B cell (primary cell): ENCODE data around the gene MTG2. TPM values are rescaled to one million over a fixed set of nuclear protein-coding genes. Genes with fewer than 3 reads are reported as not detected.

Experiments used
- ATAC-seq: fragments of 200-7000 bp; cut with Tn5 transposase; one replicate; pipeline ENCODE4 v1.10.0; 2021; ENCODE audit warnings: low read depth, mild to moderate bottlenecking, moderate number of reproducible peaks, moderate library complexity
- CTCF ChIA-PET: fragments of 350-600 bp; sonication (Branson Sonifier 250); formaldehyde crosslinking; loops from one replicate; lab custom pipeline; 2021; ENCODE audit warnings: antibody characterized with exemption, inconsistent platforms; lab: Charles Lee
- POLR2A ChIA-PET: fragments of 350-600 bp; sonication (Branson Sonifier 250); formaldehyde crosslinking; loops from one replicate; lab custom pipeline; 2021; ENCODE audit warnings: antibody characterized with exemption; lab: Charles Lee
- DNase-seq: peaks from one replicate; pipeline ENCODE4 v3.0.0; 2013
- H2AFZ ChIP-seq: 2 replicates; pipeline ENCODE4 v1.6.1; 2012; ENCODE audit warnings: mild to moderate bottlenecking, low read depth, low read length; ENCODE audit not compliant: insufficient read depth, poor library complexity, severe bottlenecking
- H3K27ac ChIP-seq, 2 donors: 1 replicate in 1 of 2; 2 replicates in 1 of 2; pipeline ENCODE4 v1.5.1; 2012 to 2013; ENCODE audit warnings: low read length in 2 of 2, mild to moderate bottlenecking in 2 of 2, moderate library complexity in 1 of 2
- H3K27me3 ChIP-seq, 4 experiments: fragments of 200-600 bp in 1 of 4; sonication (generic) in 1 of 4; replicated peaks in 1 of 4; 1 replicate in 2 of 4; 2 replicates in 2 of 4; pipeline versions ENCODE4 v1.6.1 to v1.7.0; 2013 to 2016; ENCODE audit warnings: low read length in 3 of 4, mild to moderate bottlenecking in 2 of 4, mixed read lengths in 1 of 4, moderate library complexity in 1 of 4; ENCODE audit not compliant: insufficient read depth in 4 of 4, control insufficient read depth in 3 of 4; ENCODE audit errors: control extremely low read depth in 1 of 4
- H3K36me3 ChIP-seq, 2 experiments: replicated peaks in 1 of 2; 1 replicate in 1 of 2; 2 replicates in 1 of 2; pipeline versions ENCODE4 v1.6.1 to v1.7.1; 2013; ENCODE audit warnings: low read length in 1 of 2; ENCODE audit not compliant: insufficient read depth in 2 of 2, control insufficient read depth in 1 of 2; ENCODE audit errors: control extremely low read depth in 1 of 2, extremely low read depth in 1 of 2
- H3K4me1 ChIP-seq, 2 donors: fragments of 200-600 bp in 1 of 2; sonication (generic) in 1 of 2; 1 replicate in 1 of 2; 2 replicates in 1 of 2; pipeline versions ENCODE4 v1.5.1 to v1.6.1; 2013 to 2017; ENCODE audit warnings: low read length in 2 of 2; ENCODE audit not compliant: control insufficient read depth in 2 of 2, insufficient read depth in 2 of 2
- H3K4me2 ChIP-seq: replicated peaks from 2 replicates; pipeline ENCODE3; 2012; ENCODE audit warnings: mild to moderate bottlenecking, low read depth, low read length; ENCODE audit not compliant: poor library complexity, severe bottlenecking
- H3K4me3 ChIP-seq, 5 experiments: fragments of 200-600 bp in 1 of 5; sonication (generic) in 1 of 5; 1 replicate in 3 of 5; 2 replicates in 2 of 5; pipeline versions ENCODE4 v1.5.1 to v1.7.0; 2011 to 2016; ENCODE audit warnings: low read length in 4 of 5, mild to moderate bottlenecking in 4 of 5, low read depth in 2 of 5, control low read depth in 1 of 5, moderate library complexity in 1 of 5; ENCODE audit not compliant: insufficient read depth in 1 of 5; ENCODE audit errors: control extremely low read depth in 1 of 5, extremely low read depth in 1 of 5
- H3K79me2 ChIP-seq: fragments of 200-600 bp; sonication (generic); one replicate; pipeline ENCODE4 v1.6.0; 2016; ENCODE audit warnings: low read length; ENCODE audit not compliant: control insufficient read depth, insufficient read depth
- H3K9ac ChIP-seq: fragments of 200-600 bp; sonication (generic); 2 replicates; pipeline ENCODE4 v1.6.1; 2017; ENCODE audit warnings: mild to moderate bottlenecking, low read length, moderate library complexity
- H3K9me3 ChIP-seq, 3 donors: one replicate each; pipeline versions ENCODE4 v1.6.1 to v1.7.1; 2013; ENCODE audit warnings: low read length in 2 of 3; ENCODE audit not compliant: control insufficient read depth in 2 of 3, insufficient read depth in 1 of 3; ENCODE audit errors: control extremely low read depth in 1 of 3
- H4K20me1 ChIP-seq: 2 replicates; pipeline ENCODE4 v1.6.0; 2012; ENCODE audit warnings: mild to moderate bottlenecking, low read length; ENCODE audit not compliant: insufficient read depth, control insufficient read depth, poor library complexity, severe bottlenecking
- H3K27ac Mint-ChIP-seq: one replicate; pipeline ENCODE4 v1.8.0; 2021; ENCODE audit warnings: mixed read lengths
- H3K27me3 Mint-ChIP-seq: one replicate; pipeline ENCODE4 v1.8.0; 2021; ENCODE audit warnings: mixed read lengths
- H3K4me1 Mint-ChIP-seq: one replicate; pipeline ENCODE4 v1.8.0; 2021; ENCODE audit warnings: mixed read lengths
- H3K4me3 Mint-ChIP-seq: one replicate; pipeline ENCODE4 v1.8.0; 2021; ENCODE audit warnings: mixed read lengths
- H3K9me3 Mint-ChIP-seq: one replicate; pipeline ENCODE4 v1.8.0; 2022; ENCODE audit warnings: mixed read lengths; ENCODE audit not compliant: insufficient read depth
- CTCF ChIP-seq: fragments of 200-600 bp; IDR thresholded peaks from one replicate; pipeline ENCODE4 v1.8.0; 2022; ENCODE audit warnings: antibody characterized with exemption, mild to moderate bottlenecking
- EZH2 ChIP-seq: IDR thresholded peaks from 2 replicates; pipeline ENCODE4 v1.6.1; 2012; ENCODE audit warnings: borderline replicate concordance, low read depth, mild to moderate bottlenecking, moderate library complexity, low read length; ENCODE audit not compliant: insufficient read depth, poor library complexity, severe bottlenecking
- WGBS: methylation state at CpG from one replicate; pipeline ENCODE4 v1.1.5; 2013; ENCODE audit warnings: missing lambda C conversion rate; ENCODE audit not compliant: insufficient coverage; 5-methylcytosine and 5-hydroxymethylcytosine counted together
- intact Hi-C: fragments of 100-400 bp; cut with micrococcal nuclease; formaldehyde crosslinking; loops from one replicate; pipeline ENCODE4 v1.10.0; 2022
- polyA plus RNA-seq: library from polyadenylated mRNA; depleted of rRNA; stranded (reverse); fragments of >200 nt; gene quantifications from 2 replicates; pipeline ENCODE4 v1.2.3, GENCODE V29; 2012
- total RNA-seq, 2 donors: library from RNA; stranded (reverse); fragments of 120-200 nt in 1 of 2; gene quantifications; 1 replicate in 1 of 2; 2 replicates in 1 of 2; pipeline versions ENCODE4 v1.2.3 to v1.2.4, GENCODE V29; 2013 to 2022

Gene MTG2
- total and polyA plus RNA-seq, 2 donors (not counting 1 experiment from before 2014, with no cell fraction given) = 29.6 to 48.4 TPM

- Histone ChIP-seq H3K27me3 (no peaks in the 10 kb centered on the region), H3K9ac (no peak overlapping the region), H3K4me1 (no peaks in the 10 kb centered on the region), H3K4me3 (no peak overlapping the region), H3K4me2 (no peak overlapping the region), H3K9me3 (no peaks in the 10 kb centered on the region), H2AFZ (no peak overlapping the region), H4K20me1 (no peaks in the 10 kb centered on the region), H3K27ac (no peak overlapping the region), H3K36me3 (peaks cover 0 to 19% of the 10 kb centered on the region in 2 experiments), H3K79me2 (no peaks in the 10 kb centered on the region)
- Mint-ChIP-seq H3K27me3 (no peaks in the 10 kb centered on the region), H3K9me3 (no peaks in the 10 kb centered on the region), H3K4me1 (no peaks in the 10 kb centered on the region), H3K27ac (no peak overlapping the region), H3K4me3 (no peak overlapping the region)
- CTCF ChIA-PET = interaction anchor here (0.6 kb wide), 1 partner anchor 14 kb away, joined by 3 read pairs; no protein-coding TSS in a partner anchor
- POLR2A ChIA-PET = no interaction called here
- no peak for ATAC-seq
- 98% methylated on average over 6 of the region's 6 CpGs for WGBS
- DNase-seq = no peak
- intact Hi-C loops = no loop called here
- TF ChIP-seq CTCF (no peak), EZH2 (no peak)
Observed at GRCh38 chr20:62167474-62167873, 15.4 kb upstream of the MTG2 start.

- H3K27me3 Mint-ChIP-seq = no peaks in the 10 kb centered on the region
- intact Hi-C loops = no loop called here
- no peaks in the 10 kb centered on the region for H4K20me1 ChIP-seq
- H3K4me1 Mint-ChIP-seq = no peaks in the 10 kb centered on the region
- no peaks in the 10 kb centered on the region for H3K27me3 ChIP-seq
- WGBS = 100% methylated on average over 3 of the region's 4 CpGs
- H3K27ac Mint-ChIP-seq = no peak overlapping the region
- POLR2A ChIA-PET = no interaction called here
- H3K4me3 ChIP-seq = no peak overlapping the region
- H3K27ac ChIP-seq = no peak overlapping the region
- no peak overlapping the region for H3K4me2 ChIP-seq
- TF ChIP-seq CTCF (no peak), EZH2 (no peak)
- ATAC-seq = no peak
- H3K4me1 ChIP-seq = no peaks in the 10 kb centered on the region
- CTCF ChIA-PET = no interaction called here
- no peak overlapping the region for H2AFZ ChIP-seq
- DNase-seq = no peak
- H3K9me3 Mint-ChIP-seq = no peaks in the 10 kb centered on the region
- H3K9me3 ChIP-seq = no peaks in the 10 kb centered on the region
- H3K79me2 ChIP-seq = no peaks in the 10 kb centered on the region
- H3K36me3 ChIP-seq = peaks cover 0 to 14% of the 10 kb centered on the region in 2 experiments
- H3K4me3 Mint-ChIP-seq = no peak overlapping the region
- H3K9ac ChIP-seq = no peak overlapping the region
Observed at GRCh38 chr20:62168061-62168460, 14.8 kb upstream of the MTG2 start.
